NCI-H2196 (cell line): ENCODE data around the gene TBPL2.

Experiments used
- DNase-seq: peaks from one replicate; lab custom pipeline; 2025; ENCODE audit not compliant: unreplicated experiment; lab: John Stamatoyannopoulos, UW

Gene TBPL2

GRCh38 chr14:55372825-55373224 is 67.6 kb downstream of the TBPL2 start:
- no peak for DNase-seq

GRCh38 chr14:55372423-55372822 is 68.0 kb downstream of the TBPL2 start:
- DNase-seq: no peak

GRCh38 chr14:55370883-55371455 is 69.4 kb downstream of the TBPL2 start:
- no peak for DNase-seq

GRCh38 chr14:55366271-55366670 is 74.1 kb downstream of the TBPL2 start:
- no peak for DNase-seq
